ENCODE measurements around the gene APBA1.

The APBA1 gene

DNA sequence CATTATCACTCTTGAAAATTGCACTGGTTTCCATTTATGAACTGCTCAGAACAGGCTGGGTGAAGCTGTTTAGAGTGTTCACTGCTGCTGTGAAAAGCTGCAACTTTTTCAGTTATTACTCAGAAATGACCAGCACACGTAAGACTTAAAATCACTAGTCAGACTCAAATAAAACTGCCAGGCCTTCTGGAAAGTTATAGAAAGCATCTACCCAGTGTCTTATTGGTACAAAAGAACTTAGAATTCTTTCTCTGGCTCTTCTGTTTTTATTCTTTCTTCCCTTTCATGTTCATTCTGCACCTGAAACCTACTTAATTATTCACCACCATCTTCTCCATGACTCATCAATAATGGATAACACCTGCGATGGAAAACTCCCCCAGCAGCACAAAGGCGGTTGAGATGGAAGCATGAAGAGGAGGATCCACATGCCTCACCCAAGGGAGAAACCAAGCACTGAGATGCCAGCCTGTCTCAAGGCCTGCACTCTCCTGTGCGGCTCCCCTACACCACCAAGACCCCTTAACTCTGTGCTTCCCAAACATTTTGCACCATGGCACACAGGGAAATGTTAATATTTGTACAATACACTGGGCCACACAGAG lies 175.2 kb downstream of the APBA1 start:
- H3K4me1 ChIP-seq (ENCODE audit: control insufficient read depth, insufficient read depth, low read length) = peaks cover 25% of the 10 kb centered on the region
- 97 to 98% methylated on average over 4 of the region's 4 CpGs for WGBS, 2 experiments

GRCh38 chr9:69495296-69495695 lies 176.9 kb downstream of the APBA1 start:
- Histone ChIP-seq H3K27me3 (ENCODE audit: control insufficient read depth, insufficient read depth, low read length, poor library complexity, severe bottlenecking) (no peaks in the 10 kb centered on the region), H3K4me1 (ENCODE audit: control insufficient read depth, insufficient read depth, low read length) (peaks cover 21% of the 10 kb centered on the region), H3K4me3 (ENCODE audit: insufficient read depth, low read depth, low read length) (no peak overlapping the region), H3K9me3 (ENCODE audit: control insufficient read depth, low read length) (no peaks in the 10 kb centered on the region), H3K36me3 (ENCODE audit: control insufficient read depth, insufficient read depth, low read length) (no peaks in the 10 kb centered on the region), H3K27ac (ENCODE audit: insufficient read depth, low read depth, low read length, poor library complexity, severe bottlenecking) (no peak overlapping the region)
- 68 to 70% methylated on average over 10 of the region's 10 CpGs for WGBS, 2 experiments

More for the DNA sequence above, 175.2 kb downstream of the APBA1 start:
- no peak overlapping the region for H3K4me3 ChIP-seq (ENCODE audit: insufficient read depth, low read depth, low read length)
- no peaks in the 10 kb centered on the region for H3K36me3 ChIP-seq (ENCODE audit: control insufficient read depth, insufficient read depth, low read length)
- no peaks in the 10 kb centered on the region for H3K9me3 ChIP-seq (ENCODE audit: control insufficient read depth, low read length)
- no peaks in the 10 kb centered on the region for H3K27me3 ChIP-seq (ENCODE audit: control insufficient read depth, insufficient read depth, low read length, poor library complexity, severe bottlenecking)
- no peak overlapping the region for H3K27ac ChIP-seq (ENCODE audit: insufficient read depth, low read depth, low read length, poor library complexity, severe bottlenecking)

GRCh38 chr9:69494763-69495162 lies 177.4 kb downstream of the APBA1 start:
- Histone ChIP-seq H3K9me3 (ENCODE audit: control insufficient read depth, low read length) (no peaks in the 10 kb centered on the region), H3K4me3 (ENCODE audit: insufficient read depth, low read depth, low read length) (no peak overlapping the region), H3K27me3 (ENCODE audit: control insufficient read depth, insufficient read depth, low read length, poor library complexity, severe bottlenecking) (no peaks in the 10 kb centered on the region), H3K4me1 (ENCODE audit: control insufficient read depth, insufficient read depth, low read length) (peaks cover 16% of the 10 kb centered on the region), H3K36me3 (ENCODE audit: control insufficient read depth, insufficient read depth, low read length) (no peaks in the 10 kb centered on the region), H3K27ac (ENCODE audit: insufficient read depth, low read depth, low read length, poor library complexity, severe bottlenecking) (no peak overlapping the region)
- WGBS, 2 experiments = 85% methylated on average over 2 of the region's 2 CpGs

- 91 to 93% methylated on average over 4 of the region's 4 CpGs for WGBS, 2 experiments
- H3K27ac ChIP-seq (ENCODE audit: insufficient read depth, low read depth, low read length, poor library complexity, severe bottlenecking) = no peak overlapping the region
- no peaks in the 10 kb centered on the region for H3K36me3 ChIP-seq (ENCODE audit: control insufficient read depth, insufficient read depth, low read length)
- H3K4me1 ChIP-seq (ENCODE audit: control insufficient read depth, insufficient read depth, low read length) = peaks cover 13% of the 10 kb centered on the region
- H3K9me3 ChIP-seq (ENCODE audit: control insufficient read depth, low read length) = no peaks in the 10 kb centered on the region
- no peaks in the 10 kb centered on the region for H3K27me3 ChIP-seq (ENCODE audit: control insufficient read depth, insufficient read depth, low read length, poor library complexity, severe bottlenecking)
- H3K4me3 ChIP-seq (ENCODE audit: insufficient read depth, low read depth, low read length) = no peak overlapping the region
Observed at GRCh38 chr9:69494208-69494607, 178.0 kb downstream of the APBA1 start.

DNA sequence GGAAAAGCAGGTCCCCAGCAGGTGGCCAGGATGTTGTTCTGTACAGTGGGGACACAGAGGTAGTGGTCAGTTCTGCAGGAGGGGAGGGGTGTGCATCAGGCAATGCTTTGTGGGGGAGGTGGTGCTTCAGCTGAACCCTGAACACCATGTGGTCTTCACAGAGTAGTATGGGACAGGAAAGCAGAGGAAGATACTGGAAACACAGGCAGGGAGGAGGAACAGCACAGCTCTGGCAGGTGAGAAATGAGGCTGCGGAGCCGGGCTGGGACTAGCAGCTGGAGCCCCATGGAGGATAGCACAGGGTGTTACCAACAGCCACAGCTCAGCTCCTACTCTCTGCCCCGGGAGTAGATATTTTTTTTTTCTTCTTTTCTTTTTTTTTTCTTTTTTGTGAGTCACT lies 185.7 kb downstream of the APBA1 start:
- H3K36me3 ChIP-seq (ENCODE audit: control insufficient read depth, insufficient read depth, low read length) = no peaks in the 10 kb centered on the region
- no peaks in the 10 kb centered on the region for H3K9me3 ChIP-seq (ENCODE audit: control insufficient read depth, low read length)
- no peak overlapping the region for H3K4me3 ChIP-seq (ENCODE audit: insufficient read depth, low read depth, low read length)
- peaks cover 5% of the 10 kb centered on the region for H3K4me1 ChIP-seq (ENCODE audit: control insufficient read depth, insufficient read depth, low read length)
- 79 to 84% methylated on average over 2 to 3 of the region's 3 CpGs for WGBS, 2 experiments
- H3K27me3 ChIP-seq (ENCODE audit: control insufficient read depth, insufficient read depth, low read length, poor library complexity, severe bottlenecking) = no peaks in the 10 kb centered on the region
- no peak overlapping the region for H3K27ac ChIP-seq (ENCODE audit: insufficient read depth, low read depth, low read length, poor library complexity, severe bottlenecking)

DNA sequence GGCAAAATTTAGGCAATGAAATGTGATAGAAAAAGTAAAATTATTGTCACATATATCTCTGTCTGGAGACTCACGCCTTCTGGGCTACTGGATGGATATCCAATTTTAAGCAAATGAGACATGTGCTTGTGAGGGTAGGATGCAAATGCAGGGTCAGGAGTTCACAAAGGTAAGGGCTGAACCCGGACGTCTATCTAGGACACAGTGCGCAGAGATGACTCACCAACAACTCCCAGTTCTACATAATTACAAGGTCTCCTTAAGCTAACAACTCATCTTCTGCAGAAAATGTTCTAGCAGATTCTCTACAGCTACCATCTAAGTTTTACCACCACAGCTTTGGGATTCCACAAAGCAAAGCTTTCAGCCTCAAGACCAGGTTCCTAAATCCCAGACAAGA lies 186.7 kb downstream of the APBA1 start:
- no peak overlapping the region for H3K4me3 ChIP-seq (ENCODE audit: insufficient read depth, low read depth, low read length)
- no peaks in the 10 kb centered on the region for H3K9me3 ChIP-seq (ENCODE audit: control insufficient read depth, low read length)
- H3K4me1 ChIP-seq (ENCODE audit: control insufficient read depth, insufficient read depth, low read length) = peaks cover 5% of the 10 kb centered on the region
- no peaks in the 10 kb centered on the region for H3K36me3 ChIP-seq (ENCODE audit: control insufficient read depth, insufficient read depth, low read length)
- no peaks in the 10 kb centered on the region for H3K27me3 ChIP-seq (ENCODE audit: control insufficient read depth, insufficient read depth, low read length, poor library complexity, severe bottlenecking)
- WGBS, 2 experiments = 80 to 84% methylated on average over 4 of the region's 4 CpGs
- H3K27ac ChIP-seq (ENCODE audit: insufficient read depth, low read depth, low read length, poor library complexity, severe bottlenecking) = no peak overlapping the region

GRCh38 chr9:69483886-69484422 lies 188.2 kb downstream of the APBA1 start:
- whole genome bisulfite sequencing, 2 experiments = 91 to 100% methylated on average over 2 of the region's 2 CpGs
- no peaks in the 10 kb centered on the region for H3K36me3 ChIP-seq (ENCODE audit: control insufficient read depth, insufficient read depth, low read length)
- no peaks in the 10 kb centered on the region for H3K9me3 ChIP-seq (ENCODE audit: control insufficient read depth, low read length)
- H3K4me1 ChIP-seq (ENCODE audit: control insufficient read depth, insufficient read depth, low read length) = peaks cover 5% of the 10 kb centered on the region
- no peak overlapping the region for H3K4me3 ChIP-seq (ENCODE audit: insufficient read depth, low read depth, low read length)
- no peaks in the 10 kb centered on the region for H3K27me3 ChIP-seq (ENCODE audit: control insufficient read depth, insufficient read depth, low read length, poor library complexity, severe bottlenecking)
- H3K27ac ChIP-seq (ENCODE audit: insufficient read depth, low read depth, low read length, poor library complexity, severe bottlenecking) = no peak overlapping the region

GRCh38 chr9:69476797-69477196 lies 195.4 kb downstream of the APBA1 start:
- no peaks in the 10 kb centered on the region for H3K9me3 ChIP-seq (ENCODE audit: control insufficient read depth, low read length)
- H3K36me3 ChIP-seq (ENCODE audit: control insufficient read depth, insufficient read depth, low read length) = no peaks in the 10 kb centered on the region
- no peaks in the 10 kb centered on the region for H3K27me3 ChIP-seq (ENCODE audit: control insufficient read depth, insufficient read depth, low read length, poor library complexity, severe bottlenecking)
- peaks cover 12% of the 10 kb centered on the region for H3K4me1 ChIP-seq (ENCODE audit: control insufficient read depth, insufficient read depth, low read length)
- no peak overlapping the region for H3K27ac ChIP-seq (ENCODE audit: insufficient read depth, low read depth, low read length, poor library complexity, severe bottlenecking)
- no peak overlapping the region for H3K4me3 ChIP-seq (ENCODE audit: insufficient read depth, low read depth, low read length)
- 74 to 79% methylated on average over 7 of the region's 7 CpGs for WGBS, 2 experiments

- no peak overlapping the region for H3K27ac ChIP-seq (ENCODE audit: insufficient read depth, low read depth, low read length, poor library complexity, severe bottlenecking)
- H3K27me3 ChIP-seq (ENCODE audit: control insufficient read depth, insufficient read depth, low read length, poor library complexity, severe bottlenecking) = no peaks in the 10 kb centered on the region
- H3K4me1 ChIP-seq (ENCODE audit: control insufficient read depth, insufficient read depth, low read length) = peaks cover 12% of the 10 kb centered on the region
- H3K36me3 ChIP-seq (ENCODE audit: control insufficient read depth, insufficient read depth, low read length) = no peaks in the 10 kb centered on the region
- WGBS, 2 experiments = 75 to 78% methylated on average over 6 of the region's 6 CpGs
- H3K9me3 ChIP-seq (ENCODE audit: control insufficient read depth, low read length) = no peaks in the 10 kb centered on the region
- no peak overlapping the region for H3K4me3 ChIP-seq (ENCODE audit: insufficient read depth, low read depth, low read length)
Observed at GRCh38 chr9:69476016-69476415, 196.2 kb downstream of the APBA1 start.

DNA sequence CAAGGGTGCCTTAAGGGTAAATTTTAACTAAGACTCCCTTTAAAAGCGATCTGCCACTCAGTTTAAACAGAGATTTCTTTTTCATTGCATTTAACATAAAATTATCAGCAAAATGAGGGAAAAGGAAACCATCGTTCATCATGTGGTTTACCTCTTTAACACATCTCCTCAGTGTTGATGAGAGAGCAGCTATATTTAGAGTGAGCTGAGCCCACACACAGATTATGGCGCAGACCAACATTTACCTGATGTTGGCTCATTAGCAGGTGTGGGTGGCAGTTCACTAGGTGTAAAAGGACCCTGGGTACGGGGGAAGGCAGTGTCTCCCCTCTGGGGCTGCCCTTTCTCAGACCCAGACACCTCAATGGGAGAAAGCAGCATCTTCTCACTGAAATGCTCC lies 197.3 kb downstream of the APBA1 start:
- 92 to 95% methylated on average over 4 of the region's 4 CpGs for WGBS, 2 experiments

More for the DNA sequence above, 197.3 kb downstream of the APBA1 start:
- H3K4me3 ChIP-seq (ENCODE audit: insufficient read depth, low read depth, low read length) = no peak overlapping the region
- H3K4me1 ChIP-seq (ENCODE audit: control insufficient read depth, insufficient read depth, low read length) = peaks cover 12% of the 10 kb centered on the region
- no peaks in the 10 kb centered on the region for H3K9me3 ChIP-seq (ENCODE audit: control insufficient read depth, low read length)
- H3K36me3 ChIP-seq (ENCODE audit: control insufficient read depth, insufficient read depth, low read length) = no peaks in the 10 kb centered on the region
- H3K27me3 ChIP-seq (ENCODE audit: control insufficient read depth, insufficient read depth, low read length, poor library complexity, severe bottlenecking) = no peaks in the 10 kb centered on the region
- H3K27ac ChIP-seq (ENCODE audit: insufficient read depth, low read depth, low read length, poor library complexity, severe bottlenecking) = no peak overlapping the region

All from ectodermal cell (in vitro differentiated cells).